K562 (cell line): ENCODE results near the gene RFWD3. TPM values are rescaled to one million over a fixed set of nuclear protein-coding genes. Genes with fewer than 3 reads are reported as not detected.
A peak's percentile ranks its signal among the peaks of the same experiment; 100 is the strongest.

ENCODE experiments used
- ARID1B ChIP-seq: fragments of 450-650 bp; IDR thresholded peaks from 2 replicates; pipeline ENCODE4 v1.6.1; 2016; ENCODE audit warnings: antibody characterized with exemption, mild to moderate bottlenecking, inconsistent platforms
- CEBPG ChIP-seq, 3 experiments: fragments of 200-800 bp in 1 of 3; sonication (Bioruptor generic) in 1 of 3; sonication (generic) in 1 of 3; formaldehyde crosslinking in 1 of 3; IDR thresholded peaks in 2 of 3; conservative IDR thresholded peaks in 1 of 3; 2 replicates each; pipeline versions ENCODE4 v1.6.1 to v1.8.0; 2016 to 2022; ENCODE audit warnings: missing compliant biosample characterization in 2 of 3, missing genetic modification characterization in 2 of 3, mild to moderate bottlenecking in 1 of 3, missing genetic modification reagents in 1 of 3
- CREB3L1 ChIP-seq: fragments of 450-650 bp; IDR thresholded peaks from 2 replicates; pipeline ENCODE4 v1.6.1; 2014; ENCODE audit warnings: low read depth, mild to moderate bottlenecking, moderate library complexity, borderline replicate concordance
- EP400 ChIP-seq: fragments of 450-650 bp; IDR thresholded peaks from 2 replicates; pipeline ENCODE4 v1.6.1; 2017; ENCODE audit warnings: antibody characterized with exemption, mild to moderate bottlenecking, moderate library complexity
- ETS1 ChIP-seq: conservative IDR thresholded peaks from 2 replicates; pipeline ENCODE4 v1.6.1; 2011; ENCODE audit warnings: low read depth, mild to moderate bottlenecking, low read length; ENCODE audit not compliant: control insufficient read depth
- ETV1 ChIP-seq: fragments of 450-650 bp; conservative IDR thresholded peaks from 2 replicates; pipeline ENCODE4 v1.6.1; 2016; ENCODE audit warnings: missing genetic modification characterization, control low read depth, low read depth, missing compliant biosample characterization
- FOXP1 ChIP-seq: sonication (generic); formaldehyde crosslinking; IDR thresholded peaks from 2 replicates; pipeline ENCODE4 v1.8.0; 2022; ENCODE audit warnings: mild to moderate bottlenecking, missing genetic modification reagents
- HNRNPL ChIP-seq: fragments of 200-400 bp; formaldehyde crosslinking; IDR thresholded peaks from 2 replicates; pipeline ENCODE4 v1.6.1; 2017; ENCODE audit warnings: low read depth, mild to moderate bottlenecking, low read length
- NRF1 ChIP-seq, 2 experiments: fragments of 450-650 bp; IDR thresholded peaks in 1 of 2; conservative IDR thresholded peaks in 1 of 2; 2 replicates each; pipeline ENCODE4 v1.6.1; 2014; ENCODE audit warnings: mild to moderate bottlenecking in 2 of 2
- RBFOX2 ChIP-seq: fragments of 200-400 bp; formaldehyde crosslinking; IDR thresholded peaks from 2 replicates; pipeline ENCODE4 v1.6.1; 2017; ENCODE audit warnings: low read depth, mild to moderate bottlenecking, low read length, moderate library complexity
- SAFB2 ChIP-seq: fragments of 200-400 bp; formaldehyde crosslinking; IDR thresholded peaks from 2 replicates; pipeline ENCODE4 v1.6.1; 2018; ENCODE audit warnings: borderline replicate concordance, low read length, low read depth, moderate library complexity; ENCODE audit not compliant: severe bottlenecking
- TARDBP ChIP-seq: fragments of 450-650 bp; IDR thresholded peaks from 2 replicates; pipeline ENCODE4 v1.6.1; 2016
- ZBTB11 ChIP-seq, 3 experiments: fragments of 200-800 bp in 1 of 3; fragments of 250-450 bp in 1 of 3; fragments of 450-650 bp in 1 of 3; sonication (Bioruptor Pico) in 1 of 3; sonication (Bioruptor generic) in 1 of 3; formaldehyde crosslinking in 1 of 3; IDR thresholded peaks; 2 replicates each; pipeline versions ENCODE4 v1.6.1 to v1.8.0; 2016 to 2022; ENCODE audit warnings: mild to moderate bottlenecking in 2 of 3, missing genetic modification characterization in 2 of 3, missing compliant biosample characterization in 1 of 3, moderate library complexity in 1 of 3
- ZFX ChIP-seq: sonication (generic); formaldehyde crosslinking; IDR thresholded peaks from 2 replicates; pipeline ENCODE4 v1.8.0; 2022; ENCODE audit warnings: mild to moderate bottlenecking, missing genetic modification reagents, moderate library complexity
- polyA plus RNA-seq, 8 experiments: library from polyadenylated mRNA; depleted of rRNA in 4 of 8; stranded (reverse) in 5 of 8; unstranded in 3 of 8; fragments of >200 nt; fragmentation: Nextera tagmentation in 2 of 8; fragmentation: Illumina TruSeq in 1 of 8; extraction: Ambion mirVana in 2 of 8; extraction: Trizol in 1 of 8; gene quantifications; 2 replicates each; pipeline versions ENCODE4 v1.2.1 to v1.2.3, GENCODE V29; 2011 to 2014; ENCODE audit warnings: inconsistent platforms in 1 of 8, missing spikeins in 1 of 8
- total RNA-seq, 7 experiments: library from RNA; depleted of rRNA in 6 of 7; stranded (reverse); fragments of >200 nt in 6 of 7; fragmentation: Illumina TruSeq in 2 of 7; extraction: Trizol in 2 of 7; gene quantifications; 2 replicates each; pipeline versions ENCODE4 v1.2.1 to v1.2.3, GENCODE V29; 2011 to 2021; ENCODE audit warnings: low replicate concordance in 1 of 7
- TF ChIP-seq, protein P1 (sequence below): IDR thresholded peaks from 2 replicates; pipeline ENCODE4 v1.6.1; 2016; ENCODE audit warnings: missing genetic modification characterization, missing compliant biosample characterization

RFWD3 gene
- total and polyA plus RNA-seq, 9 of the 15 experiments (the other 6 are each of a cell fraction or from before 2014, with no cell fraction given): 20.8 to 121 (median 79.0) TPM

DNA sequence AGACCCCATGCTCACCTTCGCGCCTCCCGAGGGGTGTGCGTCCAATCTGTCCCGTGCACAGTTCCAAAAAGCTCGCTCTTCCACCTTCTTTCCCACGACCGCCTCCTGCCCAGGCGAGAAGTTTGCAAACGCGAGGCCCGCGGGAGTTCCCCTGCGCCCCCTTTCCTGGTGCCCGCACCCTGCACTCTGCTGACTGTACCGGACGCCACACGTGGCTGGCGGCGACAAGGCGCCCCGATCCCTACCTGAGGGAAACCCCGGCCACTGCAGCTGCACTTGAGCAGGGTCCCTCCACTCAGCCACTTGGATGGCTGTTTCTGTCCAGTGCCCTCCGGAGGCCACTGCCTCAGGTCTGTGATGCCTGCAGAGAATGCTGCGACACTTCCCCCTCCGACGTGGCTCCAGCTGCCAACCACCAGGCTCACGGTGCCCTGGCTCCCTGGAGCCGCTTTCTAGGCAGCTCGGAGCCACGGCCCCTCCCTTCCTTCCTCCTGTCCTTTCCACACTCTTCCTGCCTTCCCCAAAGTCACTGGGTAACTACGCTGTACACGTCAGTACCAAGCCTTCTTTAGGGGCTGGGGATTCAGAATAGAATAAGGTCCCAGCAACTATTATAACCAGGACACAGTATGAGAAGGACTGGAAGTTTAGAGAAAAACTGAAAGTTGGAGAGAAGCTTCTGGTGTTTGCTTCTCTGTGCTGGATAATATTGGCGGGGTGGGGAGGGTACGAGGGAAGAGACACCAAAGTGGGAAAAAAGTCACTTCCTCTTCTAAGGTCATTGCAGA is 34.0 kb upstream of the RFWD3 start, which contains the start of gene MLKL (continued):
- TF ChIP-seq ARID1B (peak; percentile 43), FOXP1 (CRISPR knock-in tag) (peak; percentile 71), NRF1 (conservative IDR thresholded peaks at IDR 0.05 in 1 of 2, IDR thresholded peaks at IDR 0.05 in 1 of 2) (peak in 1 of 2 experiments; percentile 22; a peak in 1 of 4 replicates), CEBPG (CRISPR knock-in tag; IDR thresholded peaks at IDR 0.05) (peak; percentile 38), CEBPG (tag; conservative IDR thresholded peaks at IDR 0.05 in 1 of 2, IDR thresholded peaks at IDR 0.05 in 1 of 2) (peak in 1 of 2 experiments; percentile 13; a peak in 1 of 4 replicates), RBFOX2 (peak; percentile 77), TARDBP (no peak), ZBTB11 (CRISPR knock-in tag; IDR thresholded peaks at IDR 0.05) (peak in 1 of 3 experiments; percentile 76; a peak in 2 of 6 replicates), ZFX (CRISPR knock-in tag) (peak; percentile 54), CREB3L1 (0 out of 2 replicates have a peak, but pooled peaks have one; percentile 31), HNRNPL (0 out of 2 replicates have a peak, but pooled peaks have one; percentile 60), EP400 (peak; percentile 49), ETV1 (tag) (peak; percentile 76), ETS1 (no peak), SAFB2 (no peak)
- TF ChIP-seq, protein P1, sequence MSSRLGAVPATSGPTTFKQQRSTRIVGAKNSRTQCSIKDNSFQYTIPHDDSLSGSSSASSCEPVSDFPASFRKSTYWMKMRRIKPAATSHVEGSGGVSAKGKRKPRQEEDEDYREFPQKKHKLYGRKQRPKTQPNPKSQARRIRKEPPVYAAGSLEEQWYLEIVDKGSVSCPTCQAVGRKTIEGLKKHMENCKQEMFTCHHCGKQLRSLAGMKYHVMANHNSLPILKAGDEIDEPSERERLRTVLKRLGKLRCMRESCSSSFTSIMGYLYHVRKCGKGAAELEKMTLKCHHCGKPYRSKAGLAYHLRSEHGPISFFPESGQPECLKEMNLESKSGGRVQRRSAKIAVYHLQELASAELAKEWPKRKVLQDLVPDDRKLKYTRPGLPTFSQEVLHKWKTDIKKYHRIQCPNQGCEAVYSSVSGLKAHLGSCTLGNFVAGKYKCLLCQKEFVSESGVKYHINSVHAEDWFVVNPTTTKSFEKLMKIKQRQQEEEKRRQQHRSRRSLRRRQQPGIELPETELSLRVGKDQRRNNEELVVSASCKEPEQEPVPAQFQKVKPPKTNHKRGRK (tag): no peak
